Thymus (tissue), 11 donors: ENCODE measurements around the gene SLC25A45. TPM values are rescaled to one million over a fixed set of nuclear protein-coding genes. Genes with fewer than 3 reads are reported as not detected.
A peak's percentile ranks its signal among the peaks of the same experiment; 100 is the strongest.

Experiments used
- DNase-seq, 9 donors: peaks; one replicate each; pipeline ENCODE4 v3.0.0-alpha.2; 2013; ENCODE audit warnings: low spot score in 9 of 9, low read depth in 6 of 9, missing footprints in 1 of 9
- H3K27ac ChIP-seq, 2 donors: one replicate each; pipeline ENCODE4 v1.5.1; 2013; ENCODE audit warnings: control low read depth in 1 of 2, low read depth in 1 of 2, low read length in 1 of 2, mild to moderate bottlenecking in 1 of 2, moderate library complexity in 1 of 2
- H3K27me3 ChIP-seq, 2 donors: one replicate each; pipeline ENCODE4 v1.5.1; 2013; ENCODE audit warnings: low read length in 1 of 2; ENCODE audit not compliant: control insufficient read depth in 2 of 2, insufficient read depth in 1 of 2
- H3K36me3 ChIP-seq, 2 donors: one replicate each; pipeline ENCODE4 v1.5.1; 2013; ENCODE audit warnings: low read length in 1 of 2, mild to moderate bottlenecking in 1 of 2, moderate library complexity in 1 of 2; ENCODE audit not compliant: control insufficient read depth in 2 of 2, insufficient read depth in 2 of 2
- H3K4me1 ChIP-seq, 2 donors: one replicate each; pipeline ENCODE4 v1.5.1; 2013; ENCODE audit warnings: low read length in 2 of 2; ENCODE audit not compliant: control insufficient read depth in 2 of 2, insufficient read depth in 2 of 2
- H3K4me3 ChIP-seq, 2 donors: one replicate each; pipeline ENCODE4 v1.5.1; 2013; ENCODE audit warnings: low read length in 2 of 2, control low read depth in 1 of 2, mild to moderate bottlenecking in 1 of 2
- H3K9me3 ChIP-seq, 2 donors: one replicate each; pipeline ENCODE4 v1.5.1; 2013; ENCODE audit warnings: low read length in 1 of 2, mild to moderate bottlenecking in 1 of 2; ENCODE audit not compliant: control insufficient read depth in 2 of 2, insufficient read depth in 1 of 2
- WGBS: extraction: QIAGEN DNeasy Blood & Tissue Kit; methylation state at CpG from one replicate; pipeline ENCODE4 v1.1.7; 2013; 5-methylcytosine and 5-hydroxymethylcytosine counted together
- polyA plus RNA-seq: library from polyadenylated mRNA; stranded (reverse); fragments of 200-250 nt; gene quantifications from one replicate; pipeline ENCODE4 v1.2.3, GENCODE V29; 2013
- total RNA-seq: library from RNA; stranded (reverse); fragments of 120-200 nt; gene quantifications from one replicate; pipeline ENCODE4 v1.2.4, GENCODE V29; 2013
- donor health status: healthy.

SLC25A45 gene
- total and polyA plus RNA-seq, 2 donors, result 8.1 to 35.3 TPM

GRCh38 chr11:65356394-65356972 lies 26.0 kb downstream of the SLC25A45 start:
- WGBS, result 98% methylated on average over 30 of the region's 30 CpGs

GRCh38 chr11:65355776-65356393 lies 26.6 kb downstream of the SLC25A45 start:
- Histone ChIP-seq H3K27ac (no peak overlapping the region), H3K9me3 (peaks cover 0 to 2% of the 10 kb centered on the region in 2 donors), H3K4me3 (peak overlapping the region; percentile 46 to 75), H3K27me3 (peaks cover 0 to 20% of the 10 kb centered on the region in 2 donors), H3K4me1 (peaks cover 18 to 42% of the 10 kb centered on the region in 2 donors), H3K36me3 (peaks cover 13 to 26% of the 10 kb centered on the region in 2 donors)
- 71% methylated on average over 35 of the region's 35 CpGs for WGBS
- DNase-seq, result no peak

More at GRCh38 chr11:65356394-65356972, 26.0 kb downstream of the SLC25A45 start:
- H3K4me3 ChIP-seq, result no peak overlapping the region
- DNase-seq, result no peak
- H3K9me3 ChIP-seq, result peaks cover 0 to 2% of the 10 kb centered on the region in 2 donors
- peaks cover 0 to 20% of the 10 kb centered on the region in 2 donors for H3K27me3 ChIP-seq
- H3K36me3 ChIP-seq, result peaks cover 12 to 20% of the 10 kb centered on the region in 2 donors
- no peak overlapping the region for H3K27ac ChIP-seq
- peaks cover 14 to 38% of the 10 kb centered on the region in 2 donors for H3K4me1 ChIP-seq

GRCh38 chr11:65355013-65355775 lies 27.3 kb downstream of the SLC25A45 start:
- Histone ChIP-seq H3K4me1 (peaks cover 18 to 46% of the 10 kb centered on the region in 2 donors), H3K27ac (peak overlapping the region in 1 of 2 donors; percentile 71), H3K4me3 (peak overlapping the region; percentile 46 to 75), H3K36me3 (peaks cover 13 to 33% of the 10 kb centered on the region in 2 donors), H3K27me3 (peaks cover 0 to 20% of the 10 kb centered on the region in 2 donors), H3K9me3 (peaks cover 0 to 2% of the 10 kb centered on the region in 2 donors)
- WGBS, result 1% methylated on average over 47 of the region's 47 CpGs
- peak in 6 of 9 donors; percentile 55 to 76 (median 62) for DNase-seq

- H3K27me3 ChIP-seq, result peaks cover 0 to 20% of the 10 kb centered on the region in 2 donors
- H3K36me3 ChIP-seq, result peaks cover 14 to 39% of the 10 kb centered on the region in 2 donors
- peak; percentile 83 to 97 (median 94) for DNase-seq
- peak within 1 kb of the TSS; percentile 28 to 71 for H3K27ac ChIP-seq
- H3K4me3 ChIP-seq, result peak within 1 kb of the TSS; percentile 49 to 75
- under 1% methylated on average over 79 of the region's 79 CpGs for WGBS
- peaks cover 18 to 51% of the 10 kb centered on the region in 2 donors for H3K4me1 ChIP-seq
- peaks cover 0 to 2% of the 10 kb centered on the region in 2 donors for H3K9me3 ChIP-seq
Observed at GRCh38 chr11:65354265-65355012, 28.0 kb downstream of the SLC25A45 start, which contains the start of gene TIGD3. TSS of gene TIGD3 (plus strand) at chr11:65354751. CDS start at chr11:65355809, 1,058 bp downstream.

- peaks cover 20 to 44% of the 10 kb centered on the region in 2 donors for H3K36me3 ChIP-seq
- H3K27me3 ChIP-seq, result peaks cover 0 to 20% of the 10 kb centered on the region in 2 donors
- H3K27ac ChIP-seq, result peak overlapping the region in 1 of 2 donors; percentile 27
- H3K4me3 ChIP-seq, result peak overlapping the region; percentile 49 to 75
- no peak for DNase-seq
- 74% methylated on average over 16 of the region's 16 CpGs for WGBS
- peaks cover 18 to 51% of the 10 kb centered on the region in 2 donors for H3K4me1 ChIP-seq
- H3K9me3 ChIP-seq, result peaks cover 0 to 2% of the 10 kb centered on the region in 2 donors
Observed at GRCh38 chr11:65353900-65354264, 28.6 kb downstream of the SLC25A45 start.

- H3K9me3 ChIP-seq, result peaks cover 0 to 2% of the 10 kb centered on the region in 2 donors
- no peak overlapping the region for H3K27ac ChIP-seq
- H3K27me3 ChIP-seq, result peaks cover 0 to 20% of the 10 kb centered on the region in 2 donors
- no peak overlapping the region for H3K4me3 ChIP-seq
- WGBS, result 99% methylated on average over 7 of the region's 7 CpGs
- DNase-seq, result no peak
- H3K36me3 ChIP-seq, result peaks cover 25 to 50% of the 10 kb centered on the region in 2 donors
- peaks cover 18 to 51% of the 10 kb centered on the region in 2 donors for H3K4me1 ChIP-seq
Observed at GRCh38 chr11:65353376-65353775, 29.1 kb downstream of the SLC25A45 start.

- Histone ChIP-seq H3K4me3 (no peak overlapping the region), H3K27me3 (peaks cover 0 to 20% of the 10 kb centered on the region in 2 donors), H3K27ac (peak overlapping the region in 1 of 2 donors; percentile 87), H3K9me3 (peaks cover 0 to 2% of the 10 kb centered on the region in 2 donors), H3K4me1 (peaks cover 18 to 51% of the 10 kb centered on the region in 2 donors), H3K36me3 (peaks cover 30 to 55% of the 10 kb centered on the region in 2 donors)
- WGBS, result 77% methylated on average over 3 of the region's 3 CpGs
- no peak for DNase-seq
Observed at GRCh38 chr11:65352783-65353182, 29.7 kb downstream of the SLC25A45 start.

- peaks cover 0 to 13% of the 10 kb centered on the region in 2 donors for H3K27me3 ChIP-seq
- DNase-seq, result peak in 2 of 9 donors; percentile 38 to 50
- H3K4me3 ChIP-seq, result no peak overlapping the region
- peaks cover 18 to 51% of the 10 kb centered on the region in 2 donors for H3K4me1 ChIP-seq
- H3K36me3 ChIP-seq, result peaks cover 41 to 68% of the 10 kb centered on the region in 2 donors
- WGBS, result 48% methylated on average over 2 of the region's 2 CpGs
- peak overlapping the region; percentile 61 to 87 for H3K27ac ChIP-seq
- H3K9me3 ChIP-seq, result peaks cover 0 to 2% of the 10 kb centered on the region in 2 donors
Observed at GRCh38 chr11:65351511-65351910, 30.9 kb downstream of the SLC25A45 start.
